ENCODE measurements around the gene CD44.

DNA sequence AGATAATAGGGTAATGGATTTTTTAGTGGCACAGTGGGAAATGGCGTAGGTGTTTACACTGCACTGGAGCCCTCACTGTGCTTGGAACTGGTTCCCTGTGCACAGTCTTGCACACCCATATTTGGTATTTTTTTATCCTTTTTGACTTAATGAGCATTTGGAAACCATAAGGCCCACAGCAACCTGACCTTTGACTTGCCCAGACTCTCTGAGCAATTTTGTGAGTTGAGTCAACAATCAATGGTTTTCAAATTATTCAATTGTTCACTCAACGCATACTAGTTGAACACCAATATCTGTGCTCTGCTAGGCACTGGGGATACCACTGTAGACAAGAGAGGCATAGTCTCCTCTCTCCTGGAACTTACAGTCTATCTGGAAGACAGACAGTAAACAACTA lies 14.3 kb downstream of the CD44 start:
- TF ChIP-seq, protein P1, sequence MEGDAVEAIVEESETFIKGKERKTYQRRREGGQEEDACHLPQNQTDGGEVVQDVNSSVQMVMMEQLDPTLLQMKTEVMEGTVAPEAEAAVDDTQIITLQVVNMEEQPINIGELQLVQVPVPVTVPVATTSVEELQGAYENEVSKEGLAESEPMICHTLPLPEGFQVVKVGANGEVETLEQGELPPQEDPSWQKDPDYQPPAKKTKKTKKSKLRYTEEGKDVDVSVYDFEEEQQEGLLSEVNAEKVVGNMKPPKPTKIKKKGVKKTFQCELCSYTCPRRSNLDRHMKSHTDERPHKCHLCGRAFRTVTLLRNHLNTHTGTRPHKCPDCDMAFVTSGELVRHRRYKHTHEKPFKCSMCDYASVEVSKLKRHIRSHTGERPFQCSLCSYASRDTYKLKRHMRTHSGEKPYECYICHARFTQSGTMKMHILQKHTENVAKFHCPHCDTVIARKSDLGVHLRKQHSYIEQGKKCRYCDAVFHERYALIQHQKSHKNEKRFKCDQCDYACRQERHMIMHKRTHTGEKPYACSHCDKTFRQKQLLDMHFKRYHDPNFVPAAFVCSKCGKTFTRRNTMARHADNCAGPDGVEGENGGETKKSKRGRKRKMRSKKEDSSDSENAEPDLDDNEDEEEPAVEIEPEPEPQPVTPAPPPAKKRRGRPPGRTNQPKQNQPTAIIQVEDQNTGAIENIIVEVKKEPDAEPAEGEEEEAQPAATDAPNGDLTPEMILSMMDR (IDR thresholded peaks at IDR 0.05 in 4 of 5, conservative IDR thresholded peaks at IDR 0.05 in 1 of 5), result no peak
- no peak for TF ChIP-seq POLR2A (IDR thresholded peaks at IDR 0.05)

All from gastrocnemius medialis (tissue), 4 donors.